Endothelial cell of umbilical vein (primary cell): ENCODE results near the gene VPS13A.

Experiments used
- CTCF ChIP-seq, 2 donors: IDR thresholded peaks; 1 replicate in 1 of 2; 2 replicates in 1 of 2; pipeline ENCODE4 v1.5.1; 2011; ENCODE audit warnings: low read length in 2 of 2, mild to moderate bottlenecking in 2 of 2, moderate library complexity in 2 of 2, control low read depth in 1 of 2, inconsistent platforms in 1 of 2, low read depth in 1 of 2; ENCODE audit not compliant: insufficient read depth in 1 of 2; ENCODE audit errors: extremely low read depth in 1 of 2
- EZH2 ChIP-seq: IDR thresholded peaks from 2 replicates; pipeline ENCODE4 v1.6.1; 2012; ENCODE audit warnings: borderline replicate concordance, low read depth, mild to moderate bottlenecking, moderate library complexity, low read length, inconsistent platforms; ENCODE audit not compliant: severe bottlenecking
- JUN ChIP-seq: IDR thresholded peaks from 2 replicates; pipeline ENCODE4 v1.6.1; 2011; ENCODE audit warnings: borderline replicate concordance, low read depth; ENCODE audit not compliant: insufficient read length, insufficient read depth
- POLR2A ChIP-seq: IDR thresholded peaks from 2 replicates; pipeline ENCODE4 v1.6.1; 2012; ENCODE audit warnings: low read depth, mild to moderate bottlenecking, control low read depth, low read length
- POLR2AphosphoS5 ChIP-seq: IDR thresholded peaks from 2 replicates; pipeline ENCODE4 v1.6.1; 2012; ENCODE audit warnings: low read depth, mild to moderate bottlenecking, control low read depth, low read length, moderate library complexity; ENCODE audit not compliant: insufficient read depth
- TF ChIP-seq, protein P1 (sequence below): IDR thresholded peaks from 2 replicates; pipeline ENCODE4 v1.6.1; 2011; ENCODE audit not compliant: insufficient read depth, insufficient read length

- TF ChIP-seq CTCF (IDR thresholded peaks at IDR 0.05; ENCODE audit: extremely low read depth in 1 of 2, insufficient read depth in 1 of 2, low read depth in 1 of 2, low read length in 2 of 2): no peak
- TF ChIP-seq, protein P1, sequence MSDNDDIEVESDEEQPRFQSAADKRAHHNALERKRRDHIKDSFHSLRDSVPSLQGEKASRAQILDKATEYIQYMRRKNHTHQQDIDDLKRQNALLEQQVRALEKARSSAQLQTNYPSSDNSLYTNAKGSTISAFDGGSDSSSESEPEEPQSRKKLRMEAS: no peak
- TF ChIP-seq EZH2: no peak
- TF ChIP-seq JUN: no peak
- TF ChIP-seq POLR2A: no peak
- TF ChIP-seq POLR2AphosphoS5: no peak
Measured at GRCh38 chr9:77435277-77435676, 257.9 kb downstream of the VPS13A start.
